HG03469 (cell line): ENCODE data around the gene TMEM154.

Experiments
- ATAC-seq: cut with Tn5 transposase; IDR thresholded peaks from one replicate; pipeline ENCODE4 v1.9.1; 2021; ENCODE audit warnings: mild to moderate bottlenecking, moderate library complexity, moderate number of reproducible peaks; ENCODE audit not compliant: unreplicated experiment

Gene TMEM154, protein sequence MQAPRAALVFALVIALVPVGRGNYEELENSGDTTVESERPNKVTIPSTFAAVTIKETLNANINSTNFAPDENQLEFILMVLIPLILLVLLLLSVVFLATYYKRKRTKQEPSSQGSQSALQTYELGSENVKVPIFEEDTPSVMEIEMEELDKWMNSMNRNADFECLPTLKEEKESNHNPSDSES

DNA sequence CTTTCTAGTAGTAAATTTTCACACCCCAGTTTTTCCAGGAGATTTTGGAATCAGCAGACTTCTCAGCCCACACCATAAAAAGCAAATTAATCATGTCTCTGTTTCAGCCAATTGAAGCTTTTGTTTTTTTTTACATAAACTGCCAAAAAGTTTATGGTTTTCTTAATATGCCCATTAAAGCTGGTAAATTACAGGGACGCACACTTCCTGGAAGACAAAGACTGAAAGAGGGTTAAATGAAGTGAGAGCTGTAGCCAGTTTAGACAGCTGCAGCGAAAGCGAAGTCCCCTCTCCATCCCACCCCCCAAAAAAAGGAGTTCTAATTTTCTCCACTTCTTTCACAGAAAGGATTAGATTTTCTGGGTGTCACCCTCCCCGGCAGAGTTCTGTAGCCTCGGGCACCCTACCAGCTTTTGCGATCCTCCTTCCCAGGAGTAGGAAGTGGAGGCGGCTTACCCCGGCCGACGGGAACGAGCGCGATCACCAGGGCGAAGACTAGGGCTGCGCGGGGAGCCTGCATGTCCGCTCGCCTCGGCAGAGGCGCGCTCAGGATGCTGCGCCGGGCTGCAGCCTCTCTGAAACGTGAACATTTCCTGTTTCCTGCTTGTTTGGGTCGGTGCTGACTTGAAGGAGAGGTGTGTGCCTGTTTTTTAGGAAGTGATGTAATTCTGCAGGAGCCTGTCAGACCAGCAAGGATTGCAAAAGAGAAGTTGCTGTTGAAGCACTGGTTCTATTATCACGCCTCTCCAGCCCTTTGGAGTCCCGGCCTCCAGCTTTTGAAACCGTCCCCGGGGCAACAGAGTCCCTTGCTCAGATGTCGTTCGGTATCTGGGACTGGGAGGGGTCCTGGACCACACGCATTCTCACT is at the start of gene TMEM154:
Gene TMEM154, minus strand, starts transcription at position 584 of the 868 bp plus-strand sequence. Its CDS starts 64 bp downstream, at position 520.
- peak; percentile 49 for ATAC-seq

DNA sequence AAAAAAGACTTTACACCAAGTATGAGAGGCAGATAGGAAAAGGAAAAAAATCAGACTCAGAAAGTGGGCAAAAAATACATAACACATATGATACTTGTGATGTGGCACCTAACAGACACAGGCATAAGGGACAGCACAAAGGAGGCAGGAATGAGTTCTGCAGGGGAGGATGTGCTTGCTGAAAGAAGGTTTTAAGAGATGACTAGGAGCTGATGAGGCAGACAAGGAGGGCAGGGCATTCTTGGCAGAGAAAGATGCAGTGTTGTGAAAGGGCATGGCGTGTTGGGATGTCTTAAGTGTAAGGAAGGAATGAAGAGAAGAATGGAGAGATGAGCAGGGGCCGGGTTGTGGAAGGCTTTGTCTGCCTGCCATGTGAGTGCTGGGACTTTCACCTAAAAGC is 49.7 kb upstream of the TMEM154 start:
- ATAC-seq = no peak

DNA sequence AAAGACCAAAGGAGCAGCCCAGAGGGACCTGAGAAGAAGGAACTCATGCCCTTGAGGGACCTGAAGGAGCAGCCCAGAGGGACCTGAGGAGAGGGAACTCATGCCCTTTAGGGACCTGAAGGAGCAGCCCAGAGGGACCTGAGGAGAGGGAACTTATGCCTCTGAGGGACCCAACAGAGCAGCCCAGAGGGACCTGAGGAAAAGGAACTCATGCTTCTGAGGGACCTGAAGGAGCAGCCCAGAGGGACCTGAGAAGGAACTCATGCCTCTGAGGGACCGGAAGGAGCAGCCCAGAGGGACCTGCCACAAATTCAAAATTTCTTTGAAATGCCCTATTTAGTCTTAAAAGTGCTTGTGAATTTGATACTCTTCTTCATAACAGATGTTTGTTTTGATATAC is 48.5 kb upstream of the TMEM154 start:
- ATAC-seq = no peak

DNA sequence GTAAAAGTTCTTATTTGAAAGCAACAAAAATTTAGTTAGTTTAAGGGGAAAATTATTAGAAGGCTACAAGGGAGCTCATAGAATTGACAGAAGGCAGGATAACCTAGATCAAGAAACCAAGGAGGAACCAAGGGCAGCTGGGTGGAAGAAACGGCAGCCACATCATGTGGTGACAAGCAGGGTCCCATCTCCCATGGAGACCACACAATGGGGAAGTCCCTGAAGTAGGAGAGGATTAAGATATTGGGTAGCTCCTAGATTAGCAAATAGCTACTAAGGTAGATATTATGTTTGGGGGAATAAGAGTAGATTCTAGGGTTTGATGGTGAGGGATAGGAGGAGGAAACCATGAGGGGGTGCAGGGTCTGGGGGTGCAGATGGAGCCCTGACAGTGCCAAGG is 48.0 kb upstream of the TMEM154 start:
- no peak for ATAC-seq

DNA sequence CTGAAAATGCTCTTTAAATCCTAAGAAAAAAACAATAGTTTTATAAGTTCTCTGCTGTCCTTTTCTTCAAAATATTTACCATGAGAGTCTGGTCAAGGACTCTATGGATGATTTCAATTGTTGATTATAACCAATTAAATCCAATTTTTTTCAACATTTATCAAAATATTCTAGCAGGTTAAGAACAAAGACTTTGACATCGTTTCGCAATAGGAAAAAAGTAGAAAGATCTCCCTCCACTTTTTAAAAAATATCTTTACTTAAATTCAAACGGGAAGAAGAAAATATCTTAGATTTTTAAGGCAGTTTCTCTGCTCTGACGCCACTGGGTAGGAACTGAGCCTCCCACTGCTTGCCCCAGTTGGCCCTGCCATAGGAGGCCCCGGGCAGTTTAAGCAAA is 44.7 kb upstream of the TMEM154 start:
- no peak for ATAC-seq

DNA sequence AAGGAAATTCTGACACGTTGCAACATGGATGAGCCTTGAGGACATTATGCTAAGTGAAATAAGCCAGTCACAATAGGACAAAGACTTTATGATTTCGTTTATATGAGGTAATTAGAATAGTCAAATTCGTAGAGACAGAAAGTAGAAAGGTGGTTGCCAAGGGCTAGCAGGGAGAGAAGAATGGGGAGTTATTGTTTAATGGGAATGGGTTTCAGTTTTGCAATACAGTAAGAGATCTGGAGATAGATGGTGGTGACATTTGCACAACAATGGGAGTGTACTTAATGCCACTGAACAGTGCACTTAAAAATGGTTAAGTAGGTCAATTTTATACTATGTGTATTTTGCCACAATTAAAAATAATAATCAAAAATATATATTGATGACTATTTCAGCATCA is 43.4 kb upstream of the TMEM154 start:
- ATAC-seq = no peak

DNA sequence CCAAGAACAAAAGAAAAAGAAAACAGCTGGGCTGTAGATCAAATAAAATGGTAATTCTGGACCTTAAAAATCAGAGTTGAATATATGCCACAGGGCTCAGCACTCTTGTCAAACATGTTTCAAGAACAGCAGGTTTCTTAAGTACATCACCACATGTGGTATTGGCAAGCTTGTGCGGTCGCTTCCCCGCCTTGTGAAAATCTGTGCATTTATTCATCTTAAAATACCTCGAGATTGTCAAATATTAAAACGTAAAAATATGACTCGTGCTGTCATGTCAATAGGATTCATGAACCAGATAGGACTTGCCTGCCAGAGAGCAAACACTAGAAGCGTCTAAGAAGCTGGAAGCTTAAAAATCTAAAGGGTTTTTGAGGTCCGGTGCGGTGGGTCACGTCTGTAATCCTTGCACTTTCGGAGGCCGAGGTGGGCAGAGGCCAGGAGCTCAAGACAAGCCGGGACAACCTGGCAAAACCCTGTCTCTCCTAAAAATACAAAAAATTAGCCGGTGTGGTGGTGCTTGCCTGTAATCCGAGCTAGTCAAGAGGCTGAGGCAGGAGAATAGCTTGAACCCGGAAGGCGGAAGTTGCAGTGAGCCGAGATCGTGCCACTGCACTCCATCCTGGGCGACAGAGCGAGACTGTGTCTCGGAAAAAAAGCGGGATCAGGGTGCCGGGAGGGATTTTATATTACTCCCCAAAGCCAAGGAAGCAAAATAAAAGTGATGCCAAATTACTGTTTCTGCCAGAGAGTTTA is 40.2 kb upstream of the TMEM154 start:
- no peak for ATAC-seq

DNA sequence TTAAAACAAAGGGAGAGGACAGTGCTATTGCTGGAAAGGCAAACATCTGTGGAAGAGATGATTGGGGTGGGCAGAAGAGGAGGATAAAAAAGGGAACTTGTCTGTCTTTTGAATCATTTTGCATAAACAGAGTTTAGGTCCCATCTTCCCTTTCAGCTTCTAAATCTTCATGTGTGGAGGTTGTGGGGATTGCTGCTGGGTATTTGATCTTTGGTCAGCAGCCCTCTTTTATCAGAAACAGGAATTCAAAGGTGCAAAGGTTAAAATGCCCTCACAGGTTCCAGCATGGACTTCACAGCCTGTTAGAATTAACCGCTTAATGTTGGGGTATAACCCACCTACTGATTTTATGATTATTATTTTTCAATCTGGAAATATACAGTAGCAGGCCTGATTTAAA is 39.5 kb upstream of the TMEM154 start:
- no peak for ATAC-seq

DNA sequence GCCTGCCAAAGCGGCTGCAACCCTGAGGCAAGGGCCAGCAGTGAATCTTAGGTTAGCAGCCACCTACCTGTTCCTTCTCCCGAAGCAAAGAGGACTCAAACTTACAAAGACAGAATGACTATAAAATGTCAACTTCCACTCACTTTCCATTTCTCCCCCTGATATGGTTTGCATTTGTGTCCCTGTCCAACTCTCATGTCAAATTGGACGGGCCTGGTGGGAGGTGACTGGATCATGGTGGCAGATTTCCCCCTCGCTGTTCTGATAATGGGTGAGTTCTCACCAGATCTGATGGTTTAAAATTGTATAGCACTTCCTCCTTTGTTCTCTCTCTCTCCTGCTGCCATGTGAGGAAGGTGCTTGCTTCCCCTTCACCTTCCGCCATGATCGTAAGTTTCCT is 35.3 kb upstream of the TMEM154 start:
- no peak for ATAC-seq

DNA sequence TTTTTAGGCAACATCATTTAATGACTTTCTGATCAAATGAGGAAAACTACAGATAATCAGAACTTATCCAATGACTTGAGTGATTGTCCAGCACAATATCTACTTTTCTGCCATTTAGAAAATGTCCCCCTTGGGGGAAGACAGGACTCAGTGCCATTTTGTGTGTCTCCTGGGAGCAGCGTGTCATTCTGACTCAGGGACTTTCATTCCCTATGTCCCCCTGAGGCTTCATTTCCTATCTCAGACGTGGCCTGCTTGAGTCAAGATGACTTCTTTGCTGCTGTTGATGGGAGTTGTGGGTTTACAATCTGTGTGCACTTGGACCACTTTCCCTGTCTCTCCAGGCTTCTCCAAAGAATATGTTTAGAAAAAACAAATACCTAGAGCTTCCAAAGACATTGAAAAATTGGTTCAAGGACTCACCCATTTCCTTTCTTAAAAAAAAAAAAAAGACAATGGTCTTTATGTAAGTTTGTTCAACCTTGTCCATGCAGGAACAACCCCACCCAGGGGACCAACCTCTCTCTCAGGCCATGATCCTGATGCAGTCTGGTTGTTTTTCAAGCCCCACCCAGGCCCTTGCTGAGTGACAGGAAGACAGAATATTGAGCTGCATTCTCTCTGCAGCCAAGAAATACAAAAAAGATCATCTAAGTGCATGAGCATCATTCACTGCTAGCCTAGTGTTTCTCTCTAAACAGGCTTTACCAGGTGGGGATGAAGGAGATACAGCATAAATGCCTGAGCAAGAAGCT is 34.3 kb upstream of the TMEM154 start:
- no peak for ATAC-seq

DNA sequence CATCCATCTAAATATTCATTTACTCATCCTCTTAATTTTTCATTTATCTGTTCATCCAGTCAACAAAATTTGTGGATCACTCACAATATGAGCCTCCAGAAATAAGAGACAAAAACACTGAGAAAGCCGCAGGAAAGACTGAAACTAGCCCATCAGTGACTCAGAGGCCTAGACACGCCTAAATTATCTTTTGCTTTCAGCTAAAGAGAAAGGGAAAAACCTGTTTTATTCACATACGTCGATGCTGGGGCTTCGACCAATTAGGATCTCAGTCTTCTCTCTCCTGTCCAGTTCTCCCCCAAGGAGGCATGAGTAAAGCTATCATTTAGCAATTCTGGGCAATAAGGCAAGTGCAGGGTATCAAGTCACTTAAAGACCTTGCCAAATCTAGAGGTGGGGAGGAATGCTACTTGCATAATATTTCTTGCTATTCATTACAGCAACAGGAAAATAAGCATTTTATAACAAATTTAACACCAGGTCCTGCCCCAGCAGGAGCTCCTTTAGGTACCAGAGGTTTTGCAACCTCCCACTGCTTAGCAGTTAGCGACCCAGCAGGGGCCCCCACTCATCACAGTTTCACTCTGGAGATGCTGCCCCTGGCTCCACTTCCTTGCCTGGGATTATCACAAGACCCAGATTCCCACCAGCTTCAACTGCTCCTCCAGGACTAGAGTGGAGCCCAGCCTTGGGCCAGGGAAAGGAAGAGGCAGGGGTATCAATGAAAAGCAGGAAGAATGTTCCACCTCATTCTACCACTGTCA is 30.1 kb upstream of the TMEM154 start:
- no peak for ATAC-seq

DNA sequence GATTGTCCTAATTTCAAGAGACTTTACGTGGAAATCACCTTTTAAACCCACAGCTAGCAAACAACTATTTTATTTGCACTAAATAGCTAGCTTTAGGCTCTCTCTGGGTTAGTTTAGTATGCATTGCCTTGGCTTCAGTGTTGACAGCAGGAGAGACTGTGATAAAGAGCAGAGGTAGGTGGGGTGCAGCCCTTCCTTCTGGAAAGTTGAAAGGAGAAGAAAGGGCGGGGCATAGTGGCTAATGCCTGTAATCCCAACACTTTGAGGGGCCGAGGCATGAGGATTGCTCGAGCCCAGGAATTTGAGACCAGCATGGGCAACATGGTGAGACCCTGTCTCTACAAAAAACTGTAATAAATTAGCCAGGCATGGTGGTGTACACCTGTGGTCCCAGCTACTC is 29.0 kb upstream of the TMEM154 start:
- ATAC-seq = no peak

DNA sequence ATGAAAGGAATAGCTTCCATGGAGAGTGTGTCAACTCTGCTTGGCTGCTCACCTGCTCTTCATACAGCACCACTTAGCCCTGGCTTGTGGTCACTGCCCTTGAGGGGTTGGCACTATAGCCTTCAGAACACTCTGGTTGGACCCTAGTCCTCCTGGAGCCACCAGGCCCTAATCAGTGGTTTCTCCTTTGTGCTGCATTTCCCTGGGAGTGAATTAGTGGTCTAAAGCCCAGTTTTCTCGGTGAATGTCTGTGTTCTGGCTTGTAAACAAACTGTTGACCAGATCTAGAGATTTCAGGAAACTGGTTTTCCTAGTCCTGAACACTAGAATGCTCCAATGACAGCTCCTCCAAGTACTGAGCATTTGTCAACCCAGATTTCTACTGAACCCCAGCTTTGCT is 28.6 kb upstream of the TMEM154 start:
- no peak for ATAC-seq

DNA sequence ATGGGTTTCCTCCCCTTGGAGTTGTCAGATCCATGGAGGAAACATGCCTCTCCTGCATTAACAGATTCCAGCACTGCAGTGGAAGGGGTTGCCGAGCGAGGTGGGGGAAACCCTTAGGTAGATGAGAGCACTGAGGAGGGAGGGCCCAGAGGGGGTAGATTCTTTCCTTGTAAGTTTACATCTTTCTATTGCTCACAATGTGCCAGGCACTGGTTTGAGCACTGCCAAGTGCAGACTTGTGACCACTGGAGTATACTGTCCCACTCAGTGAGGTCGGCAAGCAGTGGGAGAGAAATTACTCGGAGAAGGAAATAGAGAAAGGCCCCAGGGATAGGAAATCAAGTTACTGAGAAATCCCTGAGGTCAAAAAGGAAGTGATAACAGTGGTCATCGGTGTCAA is 27.8 kb upstream of the TMEM154 start:
- ATAC-seq = no peak

DNA sequence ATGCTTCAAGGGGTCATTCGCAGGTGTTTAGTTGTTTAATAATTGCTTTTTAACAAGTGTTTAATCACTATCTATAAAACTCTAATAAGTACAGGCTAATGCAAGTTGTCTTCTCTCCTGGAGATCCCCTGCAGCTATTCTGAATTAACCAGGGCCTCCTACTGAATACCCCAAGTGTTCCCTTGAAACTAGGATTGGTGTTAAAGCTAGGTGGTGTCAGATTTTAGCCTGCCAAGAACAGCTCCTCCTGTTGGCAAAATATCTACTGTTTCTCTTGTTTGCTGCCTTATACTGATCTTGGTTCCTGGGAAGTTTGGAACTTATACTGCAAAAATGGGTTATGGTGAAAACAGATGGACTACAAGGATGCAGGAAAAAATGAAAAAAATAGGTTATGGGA is 26.1 kb upstream of the TMEM154 start:
- ATAC-seq = no peak

DNA sequence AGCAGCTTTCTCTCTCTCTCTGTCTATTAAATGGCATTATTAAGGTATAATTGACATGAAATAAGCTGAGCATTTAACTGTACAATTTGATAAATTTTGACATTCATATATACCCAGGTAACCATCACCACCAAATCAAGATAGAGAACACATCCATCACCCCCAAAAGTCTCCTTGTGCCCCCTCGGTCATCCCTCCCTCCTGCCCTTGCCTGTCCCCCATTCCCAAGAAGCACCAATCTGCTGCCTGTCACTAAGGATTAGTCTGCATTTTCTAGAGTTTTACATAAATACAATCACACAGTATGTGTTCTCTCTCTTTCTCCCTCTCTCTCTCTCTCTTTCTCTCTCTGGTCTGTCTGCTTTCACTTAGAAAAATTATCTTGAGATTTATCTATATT is 25.0 kb upstream of the TMEM154 start:
- ATAC-seq = no peak

DNA sequence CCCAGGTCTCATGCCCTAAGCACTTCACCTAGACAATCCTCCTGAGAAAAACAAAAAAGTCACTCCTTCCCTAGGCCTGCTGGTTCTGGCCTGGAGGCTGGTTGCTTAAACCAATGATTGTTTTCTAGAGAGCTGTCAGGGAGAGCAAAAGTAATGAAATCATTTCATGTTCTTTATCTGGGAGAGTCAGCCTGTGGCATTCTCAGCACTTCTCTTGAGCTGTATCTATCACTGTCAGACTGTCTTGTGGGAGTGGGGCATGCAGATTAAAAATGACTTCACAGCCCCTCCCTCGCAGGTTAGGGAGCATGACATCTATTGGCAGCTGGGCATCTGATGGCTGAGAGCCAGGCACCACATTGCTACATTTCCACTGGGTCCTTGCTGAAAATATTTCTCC is 20.4 kb upstream of the TMEM154 start:
- ATAC-seq = no peak

DNA sequence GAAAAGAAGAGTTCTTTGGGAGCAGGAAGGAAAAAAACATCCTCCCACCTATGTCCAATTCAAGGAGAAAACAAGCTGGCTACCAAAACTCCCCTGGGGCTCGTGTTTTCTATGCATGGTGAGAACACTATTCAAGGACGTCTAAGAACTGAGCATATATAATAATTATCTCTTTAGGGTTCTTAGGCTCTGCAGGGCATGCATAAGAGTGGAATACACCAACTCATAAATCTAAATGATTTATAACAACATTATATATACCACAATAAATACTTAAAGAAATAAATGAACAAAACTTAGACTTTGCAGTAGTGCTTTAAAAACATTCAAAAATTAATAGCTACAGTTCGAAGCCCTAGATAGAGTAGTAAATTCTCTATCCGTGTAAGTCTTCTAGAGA is 19.5 kb upstream of the TMEM154 start:
- no peak for ATAC-seq

DNA sequence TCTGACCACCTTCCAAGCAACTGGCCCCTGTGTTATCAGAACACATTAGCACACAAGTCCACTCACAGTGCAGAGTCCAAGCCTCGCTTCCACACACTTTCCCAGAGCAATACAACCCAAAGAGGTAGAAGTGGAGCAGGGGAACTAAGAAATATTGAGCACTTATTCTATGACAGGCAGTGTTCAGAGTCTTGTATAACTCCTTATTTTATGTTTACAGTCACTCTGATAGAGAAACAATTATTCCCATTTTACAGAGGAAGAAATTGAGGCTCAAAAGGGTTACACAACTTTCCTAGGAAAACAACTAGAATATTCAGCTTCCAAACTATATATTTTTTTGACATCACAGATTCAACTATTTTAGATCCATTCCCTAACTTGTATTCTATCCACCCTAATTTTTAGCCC is 18.3 kb upstream of the TMEM154 start:
- ATAC-seq = no peak
